MM.1S (cell line): ENCODE data around the gene SCAND1.

Experiments used
- DNase-seq: peaks from one replicate; pipeline ENCODE4 v3.0.0-alpha.2; 2015
- H2AFZ ChIP-seq: fragments of 300-600 bp; sonication (generic); 2 replicates; pipeline ENCODE4 v1.6.0; 2016; ENCODE audit warnings: antibody characterized with exemption, low read length
- H3F3A ChIP-seq: fragments of 300-600 bp; sonication (generic); 2 replicates; pipeline ENCODE4 v1.6.1; 2016; ENCODE audit warnings: mild to moderate bottlenecking, antibody characterized with exemption, low read length, moderate library complexity, mixed read lengths; ENCODE audit not compliant: insufficient read depth
- H3K27ac ChIP-seq: fragments of 300-600 bp; sonication (generic); 2 replicates; pipeline ENCODE4 v1.5.1; 2016; ENCODE audit warnings: mild to moderate bottlenecking, low read length
- H3K27me3 ChIP-seq: fragments of 300-600 bp; sonication (generic); replicated peaks from 2 replicates; pipeline ENCODE4 v1.6.0; 2016; ENCODE audit warnings: low read length; ENCODE audit not compliant: insufficient read depth
- H3K36me3 ChIP-seq: fragments of 300-600 bp; sonication (generic); replicated peaks from 2 replicates; pipeline ENCODE4 v1.6.1; 2016; ENCODE audit warnings: mild to moderate bottlenecking, low read length, mixed read lengths; ENCODE audit not compliant: insufficient read depth
- H3K4me1 ChIP-seq: fragments of 300-600 bp; sonication (generic); 2 replicates; pipeline ENCODE4 v1.6.1; 2016; ENCODE audit warnings: low read length, mixed read lengths
- H3K4me2 ChIP-seq: fragments of 300-600 bp; sonication (generic); 2 replicates; pipeline ENCODE4 v1.6.0; 2016; ENCODE audit warnings: low read depth, low read length
- H3K4me3 ChIP-seq: fragments of 300-600 bp; sonication (generic); 2 replicates; pipeline ENCODE4 v1.5.1; 2016; ENCODE audit warnings: low read length, mixed read lengths
- H3K79me2 ChIP-seq: fragments of 300-600 bp; sonication (generic); 2 replicates; pipeline ENCODE4 v1.6.1; 2016; ENCODE audit warnings: mixed run types, low read length, mixed read lengths
- H3K9ac ChIP-seq: fragments of 300-600 bp; sonication (generic); 2 replicates; pipeline ENCODE4 v1.6.1; 2016; ENCODE audit warnings: low read length, mixed read lengths
- H3K9me2 ChIP-seq: fragments of 300-600 bp; sonication (generic); replicated peaks from 2 replicates; pipeline ENCODE4 v1.6.1; 2016; ENCODE audit warnings: mild to moderate bottlenecking, low read length, mixed read lengths; ENCODE audit not compliant: insufficient read depth
- H3K9me3 ChIP-seq: fragments of 300-600 bp; sonication (generic); replicated peaks from 2 replicates; pipeline ENCODE4 v1.6.1; 2016; ENCODE audit warnings: mild to moderate bottlenecking, low read length, mixed read lengths; ENCODE audit not compliant: insufficient read depth
- H4K20me1 ChIP-seq: fragments of 300-600 bp; sonication (generic); 2 replicates; pipeline ENCODE4 v1.6.1; 2016; ENCODE audit warnings: mild to moderate bottlenecking, low read length, moderate library complexity, mixed read lengths; ENCODE audit not compliant: insufficient read depth
- EZH2 ChIP-seq: fragments of 300-600 bp; sonication (generic); optimal IDR thresholded peaks from 2 replicates; pipeline ENCODE3; 2017; ENCODE audit warnings: low read depth, mild to moderate bottlenecking, antibody characterized with exemption, low read length, mixed read lengths
- EZH2phosphoT487 ChIP-seq: fragments of 300-600 bp; sonication (generic); IDR thresholded peaks from 2 replicates; pipeline ENCODE4 v1.6.1; 2018; ENCODE audit warnings: antibody characterized with exemption, low read length
- TF ChIP-seq, protein P1 (sequence below): fragments of 300-600 bp; sonication (generic); IDR thresholded peaks from 2 replicates; pipeline ENCODE4 v1.5.1; 2016; ENCODE audit warnings: antibody characterized with exemption, low read length, mixed read lengths

Gene SCAND1

DNA sequence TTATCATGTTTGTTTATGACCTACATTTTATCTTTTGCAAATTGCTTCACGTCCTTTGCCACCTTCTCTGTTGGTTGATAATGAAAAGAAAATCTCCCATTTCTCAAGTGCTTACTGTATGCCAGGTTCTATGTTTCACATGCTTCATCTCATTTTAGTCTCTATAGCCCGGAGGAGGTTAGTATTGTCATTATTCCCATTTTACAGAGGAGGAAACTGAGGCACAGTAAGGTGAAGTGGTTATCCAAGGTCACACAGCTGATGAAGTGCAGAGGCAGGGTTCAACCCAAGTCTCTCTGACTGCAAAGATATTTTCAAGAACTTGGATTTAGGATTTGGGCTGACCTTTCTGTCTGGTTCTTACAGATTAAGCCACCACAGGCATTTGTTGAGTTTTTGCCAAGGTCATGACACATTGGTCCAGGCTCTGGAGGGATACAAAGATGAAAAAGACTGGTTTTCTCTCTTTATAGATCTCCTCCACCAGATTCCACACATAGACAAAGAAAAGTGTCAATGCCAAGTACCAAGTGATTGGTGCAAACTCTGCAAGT, 34.7 kb upstream of the SCAND1 start:
- Histone ChIP-seq H4K20me1 (no peaks in the 10 kb centered on the region), H3K4me3 (no peak overlapping the region), H2AFZ (no peak overlapping the region), H3K27ac (no peak overlapping the region), H3K9me3 (no peaks in the 10 kb centered on the region), H3K9ac (no peak overlapping the region), H3K4me2 (no peak overlapping the region), H3F3A (no peaks in the 10 kb centered on the region), H3K36me3 (no peaks in the 10 kb centered on the region), H3K27me3 (0 out of 2 replicates have a peak, but pooled peaks cover 4% of the 10 kb centered on the region), H3K9me2 (no peaks in the 10 kb centered on the region), H3K79me2 (no peaks in the 10 kb centered on the region), H3K4me1 (no peaks in the 10 kb centered on the region)
- no peak for DNase-seq
- TF ChIP-seq EZH2phosphoT487 (no peak), EZH2 (no peak)

DNA sequence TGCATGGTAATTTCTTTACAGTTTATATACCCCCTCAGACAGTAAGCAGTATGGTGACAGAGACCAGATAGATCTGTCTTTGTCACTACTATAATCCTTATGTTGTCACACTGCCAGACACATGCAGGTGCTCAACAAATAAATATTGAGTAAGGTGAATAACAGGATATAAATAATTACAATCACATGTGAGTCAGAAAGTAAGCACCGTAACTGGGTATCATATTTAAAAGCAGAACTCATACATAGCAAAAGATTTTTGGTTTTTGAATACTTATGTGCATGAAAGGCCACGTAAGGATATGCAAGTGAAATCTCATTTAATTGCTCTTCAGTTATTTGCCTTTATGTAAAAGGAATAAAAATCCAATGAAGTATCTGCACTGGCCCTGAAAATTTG, 31.5 kb upstream of the SCAND1 start:
- H3K79me2 ChIP-seq, result no peaks in the 10 kb centered on the region
- no peak for DNase-seq
- no peaks in the 10 kb centered on the region for H3K9me3 ChIP-seq
- H4K20me1 ChIP-seq, result no peaks in the 10 kb centered on the region
- H3K9ac ChIP-seq, result no peak overlapping the region
- TF ChIP-seq EZH2phosphoT487 (no peak), EZH2 (no peak)
- TF ChIP-seq, protein P1, sequence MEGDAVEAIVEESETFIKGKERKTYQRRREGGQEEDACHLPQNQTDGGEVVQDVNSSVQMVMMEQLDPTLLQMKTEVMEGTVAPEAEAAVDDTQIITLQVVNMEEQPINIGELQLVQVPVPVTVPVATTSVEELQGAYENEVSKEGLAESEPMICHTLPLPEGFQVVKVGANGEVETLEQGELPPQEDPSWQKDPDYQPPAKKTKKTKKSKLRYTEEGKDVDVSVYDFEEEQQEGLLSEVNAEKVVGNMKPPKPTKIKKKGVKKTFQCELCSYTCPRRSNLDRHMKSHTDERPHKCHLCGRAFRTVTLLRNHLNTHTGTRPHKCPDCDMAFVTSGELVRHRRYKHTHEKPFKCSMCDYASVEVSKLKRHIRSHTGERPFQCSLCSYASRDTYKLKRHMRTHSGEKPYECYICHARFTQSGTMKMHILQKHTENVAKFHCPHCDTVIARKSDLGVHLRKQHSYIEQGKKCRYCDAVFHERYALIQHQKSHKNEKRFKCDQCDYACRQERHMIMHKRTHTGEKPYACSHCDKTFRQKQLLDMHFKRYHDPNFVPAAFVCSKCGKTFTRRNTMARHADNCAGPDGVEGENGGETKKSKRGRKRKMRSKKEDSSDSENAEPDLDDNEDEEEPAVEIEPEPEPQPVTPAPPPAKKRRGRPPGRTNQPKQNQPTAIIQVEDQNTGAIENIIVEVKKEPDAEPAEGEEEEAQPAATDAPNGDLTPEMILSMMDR, result no peak
- H3K4me3 ChIP-seq, result no peak overlapping the region
- no peaks in the 10 kb centered on the region for H3K9me2 ChIP-seq
- no peaks in the 10 kb centered on the region for H3F3A ChIP-seq
- H2AFZ ChIP-seq, result no peak overlapping the region
- 0 out of 2 replicates have a peak, but pooled peaks cover 4% of the 10 kb centered on the region for H3K27me3 ChIP-seq
- H3K36me3 ChIP-seq, result no peaks in the 10 kb centered on the region
- no peak overlapping the region for H3K4me2 ChIP-seq
- H3K4me1 ChIP-seq, result no peaks in the 10 kb centered on the region
- H3K27ac ChIP-seq, result no peak overlapping the region

DNA sequence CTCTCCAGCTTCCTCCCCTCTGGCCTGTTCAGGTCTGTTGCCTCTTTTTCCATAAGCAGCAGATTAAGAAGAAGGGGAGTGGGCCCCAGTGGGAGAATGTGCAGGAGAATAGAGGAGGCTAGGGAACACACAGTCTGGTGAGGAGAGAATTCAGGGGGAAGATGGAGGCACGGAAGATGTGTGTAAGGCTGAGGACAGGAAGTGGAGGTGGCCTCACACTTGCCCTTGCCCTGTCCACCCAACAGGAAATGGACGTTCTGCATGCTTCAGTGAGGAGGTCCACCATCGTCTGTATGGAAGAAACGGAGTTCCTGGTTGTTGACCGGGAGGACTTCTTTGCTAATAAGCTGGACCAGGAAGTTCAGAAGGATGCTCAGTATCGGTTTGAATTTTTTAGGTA, 30.1 kb upstream of the SCAND1 start:
- TF ChIP-seq, protein P1, result no peak
- no peak for TF ChIP-seq EZH2
- no peak for TF ChIP-seq EZH2phosphoT487
- H3K9ac ChIP-seq, result no peak overlapping the region
- H3K27me3 ChIP-seq, result 0 out of 2 replicates have a peak, but pooled peaks cover 4% of the 10 kb centered on the region
- no peaks in the 10 kb centered on the region for H3K79me2 ChIP-seq
- H3K9me2 ChIP-seq, result no peaks in the 10 kb centered on the region
- no peaks in the 10 kb centered on the region for H3F3A ChIP-seq
- H3K4me1 ChIP-seq, result no peaks in the 10 kb centered on the region
- no peak overlapping the region for H3K4me2 ChIP-seq
- no peaks in the 10 kb centered on the region for H4K20me1 ChIP-seq
- no peak overlapping the region for H3K27ac ChIP-seq
- DNase-seq, result no peak
- H3K4me3 ChIP-seq, result no peak overlapping the region
- H2AFZ ChIP-seq, result no peak overlapping the region
- no peaks in the 10 kb centered on the region for H3K36me3 ChIP-seq
- no peaks in the 10 kb centered on the region for H3K9me3 ChIP-seq

DNA sequence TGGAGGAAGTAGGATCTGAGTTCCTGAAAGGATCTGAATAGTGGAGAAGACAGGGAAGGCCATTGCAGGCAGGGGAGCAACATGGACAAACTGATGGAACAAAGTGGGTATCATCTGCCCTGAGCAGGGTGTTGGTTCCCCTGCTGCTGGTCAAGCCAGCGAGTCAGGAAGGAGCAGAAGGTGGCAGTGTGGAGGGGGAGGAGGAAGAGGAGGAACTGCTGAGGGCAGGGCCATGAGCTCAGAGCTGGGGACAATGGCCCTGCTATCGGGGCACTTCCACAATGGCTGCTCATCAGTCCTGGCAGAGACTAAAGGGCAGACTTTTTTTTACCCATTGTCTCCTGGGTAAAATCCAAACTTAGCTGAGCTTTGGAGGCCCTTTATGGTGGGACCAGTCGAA, 27.7 kb upstream of the SCAND1 start:
- Histone ChIP-seq H3K9me2 (no peaks in the 10 kb centered on the region), H4K20me1 (no peaks in the 10 kb centered on the region), H3K27ac (no peak overlapping the region), H3K9me3 (no peaks in the 10 kb centered on the region), H3K79me2 (no peaks in the 10 kb centered on the region), H3F3A (no peaks in the 10 kb centered on the region), H2AFZ (no peak overlapping the region), H3K4me3 (no peak overlapping the region), H3K4me1 (no peaks in the 10 kb centered on the region), H3K4me2 (no peak overlapping the region), H3K36me3 (no peaks in the 10 kb centered on the region), H3K9ac (no peak overlapping the region), H3K27me3 (no peaks in the 10 kb centered on the region)
- no peak for DNase-seq
- TF ChIP-seq EZH2 (no peak), EZH2phosphoT487 (no peak)
- TF ChIP-seq, protein P1, result no peak
